H1 (cell line): ENCODE measurements around the gene NFASC. TPM values are rescaled to one million over a fixed set of nuclear protein-coding genes. Genes with fewer than 3 reads are reported as not detected.

Experiments used
- CTCF ChIA-PET: fragments of 300-600 bp; sonication (Branson Sonifier 250); formaldehyde crosslinking; loops from one replicate; lab custom pipeline; 2021; ENCODE audit not compliant: partially characterized antibody; lab: Charles Lee
- POLR2A ChIA-PET: fragments of 300-600 bp; sonication (Branson Sonifier 250); formaldehyde crosslinking; loops from one replicate; lab custom pipeline; 2021; ENCODE audit warnings: inconsistent platforms; ENCODE audit not compliant: partially characterized antibody; lab: Charles Lee
- DNase-seq, 2 experiments: peaks; one replicate each; pipeline versions ENCODE4 v3.0.0 to v3.0.0-alpha.2; 2010 to 2022; ENCODE audit warnings: low spot score in 2 of 2, low read depth in 1 of 2, mixed read lengths in 1 of 2
- FAIRE-seq: peaks from 2 replicates; lab custom pipeline; 2011; peaks lifted over from hg19 to GRCh38; lab: Jason Lieb, UNC
- H2AFZ ChIP-seq: 2 replicates; pipeline ENCODE4 v1.8.1; 2012; ENCODE audit warnings: low read length, inconsistent platforms
- H2AK5ac ChIP-seq: 2 replicates; pipeline ENCODE4 v1.6.1; 2013; ENCODE audit warnings: low read depth, low read length
- H2BK120ac ChIP-seq: replicated peaks from 2 replicates; pipeline ENCODE3; 2013; ENCODE audit warnings: low read depth, low read length, inconsistent platforms
- H2BK12ac ChIP-seq: 2 replicates; pipeline ENCODE4 v1.6.1; 2013; ENCODE audit warnings: low read depth, low read length
- H2BK15ac ChIP-seq: 2 replicates; pipeline ENCODE4 v1.6.1; 2013; ENCODE audit warnings: low read length
- H2BK20ac ChIP-seq: 2 replicates; pipeline ENCODE4 v1.6.1; 2013; ENCODE audit warnings: low read length
- H2BK5ac ChIP-seq: 2 replicates; pipeline ENCODE4 v1.6.1; 2013; ENCODE audit warnings: low read depth, low read length
- H3K14ac ChIP-seq: 2 replicates; pipeline ENCODE4 v1.6.1; 2013; ENCODE audit warnings: inconsistent platforms; ENCODE audit not compliant: insufficient read length
- H3K18ac ChIP-seq: 2 replicates; pipeline ENCODE4 v1.6.1; 2013; ENCODE audit warnings: low read length; ENCODE audit errors: extremely low read depth
- H3K23ac ChIP-seq: 2 replicates; pipeline ENCODE4 v1.6.1; 2013; ENCODE audit warnings: inconsistent platforms; ENCODE audit not compliant: insufficient read length
- H3K23me2 ChIP-seq: 2 replicates; pipeline ENCODE4 v1.6.1; 2013; ENCODE audit warnings: low read depth, low read length
- H3K27ac ChIP-seq: 2 replicates; pipeline ENCODE4 v1.6.1; 2011; ENCODE audit warnings: low read depth, low read length, inconsistent platforms
- H3K27me3 ChIP-seq, 4 experiments: replicated peaks in 1 of 4; 1 replicate in 1 of 4; 2 replicates in 3 of 4; pipeline versions ENCODE4 v1.6.1 to v1.8.1; 2011 to 2013; ENCODE audit warnings: low read length in 3 of 4, mild to moderate bottlenecking in 3 of 4, inconsistent platforms in 2 of 4, mixed read lengths in 2 of 4, moderate library complexity in 1 of 4; ENCODE audit not compliant: control insufficient read depth in 3 of 4, insufficient read depth in 3 of 4; ENCODE audit errors: extremely low read depth in 1 of 4
- H3K36me3 ChIP-seq, 4 experiments: 2 replicates each; pipeline versions ENCODE4 v1.6.1 to v1.8.1; 2011 to 2013; ENCODE audit warnings: mild to moderate bottlenecking in 4 of 4, low read length in 3 of 4, moderate library complexity in 2 of 4, control low read depth in 1 of 4, inconsistent platforms in 1 of 4; ENCODE audit not compliant: insufficient read depth in 4 of 4, control insufficient read depth in 2 of 4
- H3K4ac ChIP-seq: replicated peaks from 2 replicates; pipeline ENCODE3; 2013; ENCODE audit warnings: low read length, low read depth, mixed read lengths, inconsistent platforms; ENCODE audit not compliant: insufficient read length
- H3K4me1 ChIP-seq, 4 experiments: replicated peaks in 1 of 4; 1 replicate in 1 of 4; 2 replicates in 3 of 4; pipeline versions ENCODE4 v1.6.1 to v1.8.1; 2011 to 2013; ENCODE audit warnings: low read length in 3 of 4, inconsistent platforms in 2 of 4, mixed read lengths in 1 of 4; ENCODE audit not compliant: insufficient read depth in 4 of 4, control insufficient read depth in 3 of 4
- H3K4me2 ChIP-seq, 2 experiments: 2 replicates each; pipeline versions ENCODE4 v1.6.1 to v1.8.1; 2011 to 2013; ENCODE audit warnings: low read depth in 2 of 2, low read length in 2 of 2, control low read depth in 1 of 2, inconsistent platforms in 1 of 2, mild to moderate bottlenecking in 1 of 2; ENCODE audit not compliant: insufficient read depth in 1 of 2
- H3K4me3 ChIP-seq, 4 experiments: fragments of 200-600, 300-600 bp in 1 of 4; sonication (generic), shearing (Covaris generic), sonication (Bioruptor Twin) in 1 of 4; 2 replicates each; pipeline versions ENCODE4 v1.5.1 to v1.8.1; 2011 to 2016; ENCODE audit warnings: low read length in 4 of 4, low read depth in 3 of 4, control low read depth in 2 of 4, inconsistent platforms in 2 of 4, mild to moderate bottlenecking in 2 of 4, mixed read lengths in 1 of 4, moderate library complexity in 1 of 4; ENCODE audit not compliant: insufficient read depth in 2 of 4; ENCODE audit errors: extremely low read depth in 1 of 4
- H3K56ac ChIP-seq: replicated peaks from 2 replicates; pipeline ENCODE3; 2013; ENCODE audit warnings: low read depth, mild to moderate bottlenecking, mixed read lengths, low read length, inconsistent platforms; ENCODE audit not compliant: insufficient read length
- H3K79me1 ChIP-seq: 2 replicates; pipeline ENCODE4 v1.6.1; 2013; ENCODE audit warnings: low read depth, low read length, control low read depth
- H3K79me2 ChIP-seq, 2 experiments: 2 replicates each; pipeline versions ENCODE4 v1.6.1 to v1.8.1; 2012 to 2013; ENCODE audit warnings: low read length in 2 of 2, mild to moderate bottlenecking in 2 of 2, inconsistent platforms in 1 of 2; ENCODE audit not compliant: insufficient read depth in 2 of 2, control insufficient read depth in 1 of 2
- H3K9ac ChIP-seq, 4 experiments: replicated peaks in 1 of 4; 1 replicate in 1 of 4; 2 replicates in 3 of 4; pipeline versions ENCODE4 v1.6.1 to v1.8.1; 2011 to 2013; ENCODE audit warnings: low read depth in 3 of 4, low read length in 3 of 4, control low read depth in 2 of 4, mild to moderate bottlenecking in 2 of 4, moderate library complexity in 2 of 4, inconsistent platforms in 1 of 4; ENCODE audit errors: extremely low read depth in 1 of 4
- H3K9me3 ChIP-seq, 2 experiments: 2 replicates each; pipeline versions ENCODE4 v1.6.1 to v1.8.1; 2012 to 2013; ENCODE audit warnings: mild to moderate bottlenecking in 2 of 2, moderate library complexity in 2 of 2, control low read depth in 1 of 2, inconsistent platforms in 1 of 2, low read depth in 1 of 2, low read length in 1 of 2, mixed read lengths in 1 of 2; ENCODE audit not compliant: insufficient read depth in 2 of 2
- H4K20me1 ChIP-seq, 2 experiments: replicated peaks in 1 of 2; 2 replicates each; pipeline versions ENCODE3 to v1.8.1; 2011 to 2013; ENCODE audit warnings: inconsistent platforms in 2 of 2, low read length in 2 of 2, mild to moderate bottlenecking in 1 of 2; ENCODE audit not compliant: insufficient read depth in 2 of 2, control insufficient read depth in 1 of 2
- H4K5ac ChIP-seq: 2 replicates; pipeline ENCODE4 v1.6.1; 2013; ENCODE audit warnings: low read length, low read depth, mixed read lengths, inconsistent platforms; ENCODE audit not compliant: insufficient read length
- H4K8ac ChIP-seq: 2 replicates; pipeline ENCODE4 v1.8.0; 2013; ENCODE audit warnings: mild to moderate bottlenecking, moderate library complexity, low read length, inconsistent platforms; ENCODE audit not compliant: insufficient read depth; ENCODE audit errors: extremely low read depth
- H4K91ac ChIP-seq: replicated peaks from 2 replicates; pipeline ENCODE3; 2013; ENCODE audit warnings: low read length, mixed read lengths, inconsistent platforms; ENCODE audit not compliant: insufficient read length
- ASH2L ChIP-seq: fragments of 200-600, 300-600 bp; sonication (generic); IDR thresholded peaks from one replicate; pipeline ENCODE4 v1.7.1; 2017; ENCODE audit warnings: low read length
- E2F6 ChIP-seq: IDR thresholded peaks from 2 replicates; pipeline ENCODE4 v1.6.1; 2012; ENCODE audit warnings: inconsistent platforms
- SIN3A ChIP-seq, 2 experiments: IDR thresholded peaks in 1 of 2; conservative IDR thresholded peaks in 1 of 2; 2 replicates each; pipeline ENCODE4 v1.6.1; 2011 to 2012; ENCODE audit warnings: low read length in 2 of 2, improper control_type of control experiment in 1 of 2, low read depth in 1 of 2, mild to moderate bottlenecking in 1 of 2
- SUZ12 ChIP-seq: fragments of 200-600 bp; sonication (generic); IDR thresholded peaks from 2 replicates; pipeline ENCODE4 v1.6.1; 2012; ENCODE audit warnings: mild to moderate bottlenecking, inconsistent platforms, low read length, moderate library complexity, mixed read lengths
- WGBS, 2 experiments: shearing (Covaris generic) in 1 of 2; methylation state at CpG; one replicate each; pipeline versions ENCODE4 v1.1.6 to v1.1.7; 2013 to 2015; ENCODE audit warnings: low lambda C conversion rate in 2 of 2, mixed read lengths in 2 of 2, inconsistent platforms in 1 of 2, low coverage in 1 of 2, missing lambda C conversion rate in 1 of 2; ENCODE audit not compliant: insufficient replicate concordance in 2 of 2, insufficient coverage in 1 of 2, insufficient read length in 1 of 2; ENCODE audit errors: extremely low coverage in 1 of 2, missing lambda C conversion rate in 1 of 2; 5-methylcytosine and 5-hydroxymethylcytosine counted together
- polyA plus RNA-seq, 7 experiments: library from polyadenylated mRNA; depleted of rRNA in 3 of 7; stranded (reverse) in 5 of 7; unstranded in 2 of 7; fragments of >200 nt in 5 of 7; fragments of 200-250 nt in 2 of 7; gene quantifications; 1 replicate in 5 of 7; 2 replicates in 1 of 7; 4 replicates in 1 of 7; pipeline versions ENCODE4 v1.2.1 to v1.2.3, GENCODE V29; 2011 to 2013; ENCODE audit warnings: missing spikeins in 2 of 7, mixed read lengths in 2 of 7
- total RNA-seq: library from RNA; stranded (reverse); fragmentation: NEBNext Ultra II Directional; extraction: Animal tissue kit (Norgen Biotek cat#: 25700); gene quantifications from 2 replicates; pipeline ENCODE4 v1.2.1, GENCODE V29; 2021

The NFASC gene
- total and polyA plus RNA-seq, 2 of the 8 experiments (the other 6 are each of a cell fraction or from before 2014, with no cell fraction given) = 5.0 to 15.2 TPM

GRCh38 chr1:205067031-205067430 lies 196.4 kb downstream of the NFASC start:
- H4K91ac ChIP-seq = no peak overlapping the region
- H3K36me3 ChIP-seq = no peaks in the 10 kb centered on the region
- no peak overlapping the region for H2BK15ac ChIP-seq
- no peak overlapping the region for H2BK20ac ChIP-seq
- TF ChIP-seq SUZ12 (no peak), ASH2L (no peak), SIN3A (conservative IDR thresholded peaks at IDR 0.05 in 1 of 2, IDR thresholded peaks at IDR 0.05 in 1 of 2; ENCODE audit: low read depth in 1 of 2, low read length in 2 of 2) (no peak), E2F6 (no peak)
- DNase-seq = no peak
- H2BK120ac ChIP-seq = no peak overlapping the region
- no peak overlapping the region for H3K23ac ChIP-seq
- H3K14ac ChIP-seq = no peak overlapping the region
- H3K27me3 ChIP-seq = no peaks in the 10 kb centered on the region
- no peaks in the 10 kb centered on the region for H3K23me2 ChIP-seq
- no peak overlapping the region for H3K4ac ChIP-seq
- H4K5ac ChIP-seq = no peak overlapping the region
- H2BK12ac ChIP-seq = no peak overlapping the region
- no peak overlapping the region for H4K8ac ChIP-seq
- no peak overlapping the region; a peak in 1 of 7 replicates for H3K9ac ChIP-seq
- no peak overlapping the region for H2BK5ac ChIP-seq
- POLR2A ChIA-PET = no interaction called here
- no peaks in the 10 kb centered on the region for H3K9me3 ChIP-seq
- H3K4me2 ChIP-seq = no peak overlapping the region
- no peak overlapping the region for H3K27ac ChIP-seq
- H3K4me1 ChIP-seq = peaks cover 0 to under 1% (median 0%) of the 10 kb centered on the region in 4 experiments; a peak in 1 of 7 replicates
- H2AFZ ChIP-seq = no peak overlapping the region
- no peak overlapping the region for H3K56ac ChIP-seq
- WGBS, 2 experiments = 89% methylated on average over 6 of the region's 6 CpGs; no CpG with 5 or more reads in 1 of the 2 experiments
- CTCF ChIA-PET = interaction anchor here (0.6 to 38.9 kb wide), 7 partner anchors 9 to 189 kb away, joined by 3 to 1336 read pairs (median 6); no protein-coding TSS in a partner anchor
- H3K4me3 ChIP-seq = no peak overlapping the region
- H3K79me2 ChIP-seq = no peaks in the 10 kb centered on the region
- no peaks in the 10 kb centered on the region for H3K79me1 ChIP-seq
- no peak overlapping the region for H3K18ac ChIP-seq
- H4K20me1 ChIP-seq = peaks cover 0 to 1% of the 10 kb centered on the region in 2 experiments
- no peak for FAIRE-seq
- no peak overlapping the region for H2AK5ac ChIP-seq
